Measurements from ENCODE around the gene ZP3.
"Not testable (repeated sequence)": the region's sequence is repeated elsewhere in the genome, so short reads cannot be mapped to it uniquely, and the experiment has no call there.

Gene ZP3

DNA sequence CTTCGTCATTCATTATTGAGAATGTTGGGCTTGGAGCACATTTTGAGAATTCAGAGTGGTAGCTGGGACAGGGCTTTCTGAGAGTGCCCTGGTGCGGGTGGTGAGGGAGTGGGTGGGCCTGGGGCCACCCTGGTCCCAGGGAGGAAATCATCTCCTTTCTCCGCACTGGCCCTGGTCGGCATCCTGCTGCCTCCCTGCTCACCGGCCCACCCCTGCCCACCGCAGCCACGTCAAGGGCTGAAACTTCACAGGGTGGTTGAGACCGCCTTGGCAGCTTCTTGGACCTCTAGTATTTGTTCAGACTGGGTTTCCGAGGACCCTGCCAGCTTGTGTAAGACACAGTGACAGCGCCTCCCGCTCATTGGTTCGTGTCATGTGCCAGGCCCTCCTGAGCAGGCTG is 59.7 kb downstream of the ZP3 start:
- CTCF ChIA-PET; H3K4me1 ChIP-seq (ENCODE audit: control extremely low read depth in 1 of 4, control insufficient read depth in 4 of 4, insufficient read depth in 4 of 4, low read length in 3 of 4); H3K36me3 ChIP-seq (ENCODE audit: control insufficient read depth in 4 of 4, insufficient read depth in 4 of 4, low read length in 3 of 4); POLR2A ChIA-PET; H3K9me3 ChIP-seq (ENCODE audit: control extremely low read depth in 1 of 5, control insufficient read depth in 4 of 5, insufficient read depth in 2 of 5, low read depth in 1 of 5, low read length in 4 of 5); H3K27ac ChIP-seq (ENCODE audit: insufficient read depth in 1 of 2, low read depth in 1 of 2, low read length in 2 of 2, poor library complexity in 1 of 2, severe bottlenecking in 2 of 2); H3K27me3 ChIP-seq (replicated peaks in 2 of 5; ENCODE audit: control insufficient read depth in 4 of 5, insufficient read depth in 5 of 5, low read length in 4 of 5); DNase-seq; H3K4me3 ChIP-seq (ENCODE audit: control insufficient read depth in 1 of 7, extremely low read depth in 1 of 7, insufficient read depth in 4 of 7, low read depth in 2 of 7, low read length in 6 of 7): not testable (repeated sequence)
- no CpG with 5 or more reads among the region's 12 CpGs for WGBS (ENCODE audit: insufficient coverage)

DNA sequence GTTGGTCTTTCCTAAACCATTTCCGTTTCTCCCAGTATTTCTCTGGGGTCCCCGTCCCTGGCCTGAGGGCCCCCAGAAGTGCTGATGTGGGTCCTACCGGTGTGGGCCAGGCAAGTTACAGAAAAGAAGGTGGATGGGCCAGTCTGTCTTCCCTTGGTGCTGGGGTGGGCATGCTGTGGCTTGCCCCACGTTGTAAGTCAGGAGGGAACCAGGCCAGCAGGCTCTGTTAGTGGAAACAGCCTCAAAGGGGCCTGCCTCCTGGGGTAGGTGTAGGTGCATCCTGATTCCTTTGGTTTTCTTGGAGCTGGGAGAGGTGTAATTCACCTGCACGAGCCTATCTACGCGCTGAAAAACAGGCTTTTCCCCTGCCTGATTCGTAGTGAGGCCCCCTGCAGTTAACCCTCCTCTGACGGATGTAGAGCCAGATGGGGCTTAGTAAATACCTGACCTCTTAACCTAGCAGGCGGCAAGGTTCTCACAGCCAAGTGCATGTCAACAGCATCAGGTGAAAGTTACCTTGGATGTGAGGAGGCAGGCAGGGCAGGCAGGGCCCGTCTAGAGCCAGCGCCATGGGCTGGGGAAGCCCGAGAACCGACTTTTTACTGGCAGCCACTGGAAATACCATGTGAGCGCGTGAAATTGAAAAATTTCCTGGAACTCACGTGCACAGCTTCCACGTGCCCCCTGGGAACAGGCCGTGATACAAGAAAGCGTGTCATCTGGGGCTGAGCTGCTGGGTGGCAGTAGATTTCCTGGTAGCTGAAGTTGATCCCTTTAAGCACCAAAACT is 61.3 kb downstream of the ZP3 start:
- CTCF ChIA-PET; H3K36me3 ChIP-seq (ENCODE audit: control insufficient read depth in 4 of 4, insufficient read depth in 4 of 4, low read length in 3 of 4); POLR2A ChIA-PET; H3K4me3 ChIP-seq (ENCODE audit: control insufficient read depth in 1 of 7, extremely low read depth in 1 of 7, insufficient read depth in 4 of 7, low read depth in 2 of 7, low read length in 6 of 7); DNase-seq; H3K4me1 ChIP-seq (ENCODE audit: control extremely low read depth in 1 of 4, control insufficient read depth in 4 of 4, insufficient read depth in 4 of 4, low read length in 3 of 4); H3K27me3 ChIP-seq (replicated peaks in 2 of 5; ENCODE audit: control insufficient read depth in 4 of 5, insufficient read depth in 5 of 5, low read length in 4 of 5); H3K9me3 ChIP-seq (ENCODE audit: control extremely low read depth in 1 of 5, control insufficient read depth in 4 of 5, insufficient read depth in 2 of 5, low read depth in 1 of 5, low read length in 4 of 5); H3K27ac ChIP-seq (ENCODE audit: insufficient read depth in 1 of 2, low read depth in 1 of 2, low read length in 2 of 2, poor library complexity in 1 of 2, severe bottlenecking in 2 of 2): not testable (repeated sequence)
- no CpG with 5 or more reads among the region's 20 CpGs for WGBS (ENCODE audit: insufficient coverage)

DNA sequence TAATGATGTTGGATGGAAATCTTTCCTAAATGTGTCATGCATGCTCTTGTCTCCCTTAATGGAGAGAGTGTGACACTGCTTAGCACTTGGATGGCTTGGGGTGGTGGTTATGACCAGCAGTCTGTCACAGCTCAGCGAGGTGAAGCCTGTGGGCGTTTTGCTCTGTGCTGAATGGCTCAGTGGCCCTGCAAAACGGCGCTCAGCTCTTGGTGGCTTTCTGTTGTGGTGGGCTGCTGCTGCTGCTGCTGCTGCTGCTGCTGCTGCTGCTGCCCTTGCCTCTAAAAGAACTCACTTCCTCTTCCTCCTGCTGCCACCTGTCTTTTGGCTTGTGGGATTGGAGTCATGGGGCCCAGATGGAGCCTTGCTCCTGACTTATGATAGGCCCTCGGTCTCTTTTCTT is 61.9 kb downstream of the ZP3 start:
- H3K27me3 ChIP-seq (replicated peaks in 2 of 5; ENCODE audit: control insufficient read depth in 4 of 5, insufficient read depth in 5 of 5, low read length in 4 of 5); H3K27ac ChIP-seq (ENCODE audit: insufficient read depth in 1 of 2, low read depth in 1 of 2, low read length in 2 of 2, poor library complexity in 1 of 2, severe bottlenecking in 2 of 2); POLR2A ChIA-PET; H3K4me3 ChIP-seq (ENCODE audit: control insufficient read depth in 1 of 7, extremely low read depth in 1 of 7, insufficient read depth in 4 of 7, low read depth in 2 of 7, low read length in 6 of 7); CTCF ChIA-PET; H3K9me3 ChIP-seq (ENCODE audit: control extremely low read depth in 1 of 5, control insufficient read depth in 4 of 5, insufficient read depth in 2 of 5, low read depth in 1 of 5, low read length in 4 of 5); H3K36me3 ChIP-seq (ENCODE audit: control insufficient read depth in 4 of 4, insufficient read depth in 4 of 4, low read length in 3 of 4); DNase-seq; H3K4me1 ChIP-seq (ENCODE audit: control extremely low read depth in 1 of 4, control insufficient read depth in 4 of 4, insufficient read depth in 4 of 4, low read length in 3 of 4): not testable (repeated sequence)
- no CpG with 5 or more reads among the region's 5 CpGs for WGBS (ENCODE audit: insufficient coverage)

DNA sequence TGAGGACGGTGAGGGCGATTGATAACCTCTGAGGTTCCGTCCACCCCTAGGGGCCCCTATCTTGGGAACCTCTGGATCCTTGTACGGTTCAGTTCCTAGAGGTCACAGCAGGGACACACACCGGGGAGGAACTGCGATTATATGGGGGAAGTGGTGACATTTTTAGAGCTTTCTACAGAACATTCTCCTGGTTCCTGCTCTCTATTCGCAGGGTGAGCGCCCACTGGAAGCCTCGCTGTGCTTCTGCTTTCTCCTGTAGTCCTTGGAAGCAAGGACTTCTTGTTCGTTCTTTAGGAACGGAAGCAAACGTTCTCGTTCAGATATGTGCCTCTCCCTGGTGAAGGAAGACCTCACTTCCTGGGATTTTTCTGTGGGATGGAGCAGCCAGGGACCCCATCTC is 63.2 kb downstream of the ZP3 start:
- DNase-seq = not testable (repeated sequence)

More for the DNA sequence above, 63.2 kb downstream of the ZP3 start:
- H3K9me3 ChIP-seq (ENCODE audit: control extremely low read depth in 1 of 5, control insufficient read depth in 4 of 5, insufficient read depth in 2 of 5, low read depth in 1 of 5, low read length in 4 of 5); H3K36me3 ChIP-seq (ENCODE audit: control insufficient read depth in 4 of 4, insufficient read depth in 4 of 4, low read length in 3 of 4); POLR2A ChIA-PET; H3K4me1 ChIP-seq (ENCODE audit: control extremely low read depth in 1 of 4, control insufficient read depth in 4 of 4, insufficient read depth in 4 of 4, low read length in 3 of 4); H3K4me3 ChIP-seq (ENCODE audit: control insufficient read depth in 1 of 7, extremely low read depth in 1 of 7, insufficient read depth in 4 of 7, low read depth in 2 of 7, low read length in 6 of 7); H3K27ac ChIP-seq (ENCODE audit: insufficient read depth in 1 of 2, low read depth in 1 of 2, low read length in 2 of 2, poor library complexity in 1 of 2, severe bottlenecking in 2 of 2); CTCF ChIA-PET; H3K27me3 ChIP-seq (replicated peaks in 2 of 5; ENCODE audit: control insufficient read depth in 4 of 5, insufficient read depth in 5 of 5, low read length in 4 of 5): not testable (repeated sequence)
- no CpG with 5 or more reads among the region's 13 CpGs for WGBS (ENCODE audit: insufficient coverage)

Data from common myeloid progenitor, CD34-positive (primary cell).